Testis (tissue), 3 donors: ENCODE measurements around the gene SLC4A4. TPM values are rescaled to one million over a fixed set of nuclear protein-coding genes. Genes with fewer than 3 reads are reported as not detected.

Experiments
- DNase-seq: peaks from one replicate; pipeline ENCODE4 v3.0.0-alpha.2; 2019
- H3K27ac ChIP-seq, 2 donors: fragments of 200-600 bp; sonication (generic); one replicate each; pipeline ENCODE4 v1.5.1; 2019
- H3K27me3 ChIP-seq: fragments of 200-600 bp; sonication (generic); one replicate; pipeline ENCODE4 v1.5.1; 2019
- H3K36me3 ChIP-seq: fragments of 200-600 bp; sonication (generic); one replicate; pipeline ENCODE4 v1.5.1; 2017; ENCODE audit warnings: low read depth; ENCODE audit errors: missing control alignments
- H3K4me1 ChIP-seq: fragments of 200-600 bp; sonication (generic); one replicate; pipeline ENCODE4 v1.5.1; 2019
- H3K4me3 ChIP-seq, 2 donors: fragments of 200-600 bp; sonication (generic); one replicate each; pipeline ENCODE4 v1.5.1; 2017 to 2019
- H3K9me3 ChIP-seq: fragments of 200-600 bp; sonication (generic); one replicate; pipeline ENCODE4 v1.5.1; 2017
- CTCF ChIP-seq, 3 experiments: fragments of 450-650 bp in 2 of 3; fragments of 200-600 bp in 1 of 3; sonication (generic) in 1 of 3; IDR thresholded peaks; one replicate each; pipeline ENCODE4 v1.5.1; 2016 to 2019; ENCODE audit warnings: antibody characterized with exemption in 3 of 3, mild to moderate bottlenecking in 2 of 3, moderate library complexity in 1 of 3
- POLR2A ChIP-seq: fragments of 450-650 bp; IDR thresholded peaks from one replicate; pipeline ENCODE4 v1.6.1; 2017; ENCODE audit warnings: antibody characterized with exemption, mild to moderate bottlenecking, moderate library complexity
- WGBS, 2 donors: methylation state at CpG; one replicate each; pipeline ENCODE4 v1.1.5; 2018; 5-methylcytosine and 5-hydroxymethylcytosine counted together
- intact Hi-C: fragments of 100-400 bp; cut with DNase I; formaldehyde crosslinking; loops from one replicate; pipeline ENCODE4 v1.15.1; 2023; ENCODE audit warnings: low total_unique reads
- polyA plus RNA-seq: library from polyadenylated mRNA; stranded (reverse); fragments of 350-450 nt; fragmentation: Illumina TruSeq; extraction: RNeasy Lipid Tissue Mini Kit (QIAGEN cat#74804); gene quantifications from one replicate; pipeline ENCODE4 v1.2.3, GENCODE V29; 2014; ENCODE audit warnings: low read depth, low replicate concordance; ENCODE audit not compliant: insufficient read depth
- total RNA-seq, 2 donors: library from RNA; depleted of rRNA; stranded (reverse); fragments of >200 nt; gene quantifications; one replicate each; pipeline ENCODE4 v1.2.3, GENCODE V29; 2016

Gene SLC4A4
- total and polyA plus RNA-seq, 3 donors from 2014 or later, result 1.7 to 2.9 (median 2.2) TPM

- no peak overlapping the region for H3K27ac ChIP-seq
- intact Hi-C loops, result no loop called here
- no peak for DNase-seq
- TF ChIP-seq CTCF (IDR thresholded peaks at IDR 0.05), result no peak
- no peak for TF ChIP-seq POLR2A
- H3K9me3 ChIP-seq, result no peaks in the 10 kb centered on the region
- 43 to 57% methylated on average over 1 of the region's 1 CpG for WGBS, 2 donors
- no peak overlapping the region for H3K4me3 ChIP-seq
- no peaks in the 10 kb centered on the region for H3K36me3 ChIP-seq
- no peaks in the 10 kb centered on the region for H3K27me3 ChIP-seq
- no peaks in the 10 kb centered on the region for H3K4me1 ChIP-seq
These were observed 16.2 kb downstream of the SLC4A4 start for GRCh38 chr4:71355045-71355444.

GRCh38 chr4:71355971-71356370 lies 17.2 kb downstream of the SLC4A4 start:
- no peak for TF ChIP-seq CTCF (IDR thresholded peaks at IDR 0.05)
- no peak for TF ChIP-seq POLR2A
- H3K36me3 ChIP-seq, result no peaks in the 10 kb centered on the region
- no peak for DNase-seq
- no peaks in the 10 kb centered on the region for H3K9me3 ChIP-seq
- H3K4me3 ChIP-seq, result no peak overlapping the region
- H3K27ac ChIP-seq, result no peak overlapping the region
- H3K4me1 ChIP-seq, result no peaks in the 10 kb centered on the region
- intact Hi-C loops, result no loop called here
- H3K27me3 ChIP-seq, result no peaks in the 10 kb centered on the region

GRCh38 chr4:71356924-71357663 lies 18.3 kb downstream of the SLC4A4 start:
- no peak overlapping the region for H3K4me3 ChIP-seq
- intact Hi-C loops, result no loop called here
- H3K36me3 ChIP-seq, result no peaks in the 10 kb centered on the region
- 94% methylated on average over 6 of the region's 6 CpGs for WGBS, 2 donors
- H3K27ac ChIP-seq, result no peak overlapping the region
- no peak for TF ChIP-seq POLR2A
- DNase-seq, result no peak
- H3K9me3 ChIP-seq, result no peaks in the 10 kb centered on the region
- H3K4me1 ChIP-seq, result no peaks in the 10 kb centered on the region
- H3K27me3 ChIP-seq, result no peaks in the 10 kb centered on the region

- H3K4me1 ChIP-seq, result no peaks in the 10 kb centered on the region
- no peak overlapping the region for H3K4me3 ChIP-seq
- DNase-seq, result no peak
- no peak overlapping the region for H3K27ac ChIP-seq
- no peaks in the 10 kb centered on the region for H3K27me3 ChIP-seq
- no peak for TF ChIP-seq CTCF (IDR thresholded peaks at IDR 0.05)
- no peak for TF ChIP-seq POLR2A
- WGBS, 2 donors, result 91 to 96% methylated on average over 12 of the region's 12 CpGs
- no peaks in the 10 kb centered on the region for H3K36me3 ChIP-seq
- intact Hi-C loops, result no loop called here
- H3K9me3 ChIP-seq, result no peaks in the 10 kb centered on the region
These were observed 22.0 kb downstream of the SLC4A4 start for GRCh38 chr4:71360844-71361243.

GRCh38 chr4:71361476-71361875 lies 22.7 kb downstream of the SLC4A4 start:
- H3K4me1 ChIP-seq, result no peaks in the 10 kb centered on the region
- DNase-seq, result no peak
- no peak overlapping the region for H3K4me3 ChIP-seq
- H3K27ac ChIP-seq, result no peak overlapping the region
- TF ChIP-seq CTCF (IDR thresholded peaks at IDR 0.05) (no peak), POLR2A (no peak)
- intact Hi-C loops, result no loop called here
- no peaks in the 10 kb centered on the region for H3K36me3 ChIP-seq
- no peaks in the 10 kb centered on the region for H3K9me3 ChIP-seq
- H3K27me3 ChIP-seq, result no peaks in the 10 kb centered on the region
